ENCODE results near the gene AKAP10.

DNA sequence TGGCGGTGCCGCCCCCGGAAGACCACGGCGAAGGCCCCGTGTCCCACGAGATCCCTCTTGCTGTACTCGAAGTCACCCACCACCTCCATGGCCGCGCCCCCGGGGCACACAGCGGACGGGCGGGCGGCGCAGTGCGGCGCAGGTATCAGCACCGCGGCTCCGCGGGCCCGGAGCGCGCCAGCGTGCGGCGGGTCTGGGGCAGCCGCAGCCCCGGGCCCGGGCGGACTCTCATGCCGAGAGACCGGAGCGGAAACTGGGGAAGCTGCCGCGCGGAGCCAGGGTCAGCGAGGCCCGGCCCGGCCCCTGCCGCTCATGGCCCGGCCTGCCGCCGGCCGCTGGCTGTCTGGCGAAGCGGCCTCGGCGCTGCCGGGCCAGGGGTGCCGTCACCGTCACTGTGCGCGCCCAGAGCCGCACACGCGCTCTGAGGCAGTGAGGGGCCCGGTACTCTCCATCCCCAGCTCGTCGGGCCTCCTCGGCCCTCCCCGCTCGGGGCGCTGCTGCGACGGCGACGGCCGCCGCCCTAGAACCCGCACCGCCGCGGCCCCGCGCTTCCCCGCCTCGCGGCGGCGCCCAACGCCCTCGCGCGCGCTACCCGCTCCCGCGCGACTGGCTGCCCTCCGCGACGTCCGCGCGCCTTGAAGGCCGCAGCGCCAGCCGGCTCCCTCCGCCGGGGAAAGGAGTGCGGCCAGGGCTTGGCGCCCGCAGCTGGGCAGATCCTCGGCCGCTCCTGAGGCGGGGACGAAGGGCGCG lies 110.1 kb downstream of the AKAP10 start, which contains the start of gene ULK2:
- TF ChIP-seq, protein P1, sequence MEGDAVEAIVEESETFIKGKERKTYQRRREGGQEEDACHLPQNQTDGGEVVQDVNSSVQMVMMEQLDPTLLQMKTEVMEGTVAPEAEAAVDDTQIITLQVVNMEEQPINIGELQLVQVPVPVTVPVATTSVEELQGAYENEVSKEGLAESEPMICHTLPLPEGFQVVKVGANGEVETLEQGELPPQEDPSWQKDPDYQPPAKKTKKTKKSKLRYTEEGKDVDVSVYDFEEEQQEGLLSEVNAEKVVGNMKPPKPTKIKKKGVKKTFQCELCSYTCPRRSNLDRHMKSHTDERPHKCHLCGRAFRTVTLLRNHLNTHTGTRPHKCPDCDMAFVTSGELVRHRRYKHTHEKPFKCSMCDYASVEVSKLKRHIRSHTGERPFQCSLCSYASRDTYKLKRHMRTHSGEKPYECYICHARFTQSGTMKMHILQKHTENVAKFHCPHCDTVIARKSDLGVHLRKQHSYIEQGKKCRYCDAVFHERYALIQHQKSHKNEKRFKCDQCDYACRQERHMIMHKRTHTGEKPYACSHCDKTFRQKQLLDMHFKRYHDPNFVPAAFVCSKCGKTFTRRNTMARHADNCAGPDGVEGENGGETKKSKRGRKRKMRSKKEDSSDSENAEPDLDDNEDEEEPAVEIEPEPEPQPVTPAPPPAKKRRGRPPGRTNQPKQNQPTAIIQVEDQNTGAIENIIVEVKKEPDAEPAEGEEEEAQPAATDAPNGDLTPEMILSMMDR (IDR thresholded peaks at IDR 0.05): peak in 2 of 7 experiments; percentile 35 to 39
- peak; percentile 1 to 77 (median 33) for TF ChIP-seq POLR2A (IDR thresholded peaks at IDR 0.05)
